ENCODE data around the gene ABHD2.
"Not testable (repeated sequence)": the region's sequence is repeated elsewhere in the genome, so short reads cannot be mapped to it uniquely, and the experiment has no call there.

ABHD2 gene

GRCh38 chr15:89083246-89083645, 5.0 kb upstream of the ABHD2 start:
- TF ChIP-seq CTCF (IDR thresholded peaks at IDR 0.05; ENCODE audit: low read depth, low read length) = no peak
- TF ChIP-seq EZH2phosphoT487 (IDR thresholded peaks at IDR 0.05; ENCODE audit: low read depth) = no peak
- no peaks in the 10 kb centered on the region for H4K20me1 ChIP-seq (ENCODE audit: insufficient read depth, low read length)
- H3K4me3 ChIP-seq (ENCODE audit: low read length) = no peak overlapping the region
- H3K4me2 ChIP-seq (ENCODE audit: low read length) = no peak overlapping the region
- no peak overlapping the region for H3K9ac ChIP-seq (ENCODE audit: low read length)
- no peaks in the 10 kb centered on the region for H3K79me2 ChIP-seq (ENCODE audit: low read length)
- H3K4me1 ChIP-seq (ENCODE audit: low read length) = peaks cover 6% of the 10 kb centered on the region
- no peak overlapping the region for H3K27ac ChIP-seq (ENCODE audit: low read length)
- H3K9me3 ChIP-seq (ENCODE audit: insufficient read depth, low read length) = no peaks in the 10 kb centered on the region
- H2AFZ ChIP-seq (ENCODE audit: low read depth, low read length) = no peak overlapping the region
- no peaks in the 10 kb centered on the region for H3K36me3 ChIP-seq (replicated peaks; ENCODE audit: low read depth, low read length)
- H3K27me3 ChIP-seq (ENCODE audit: low read depth, low read length) = peaks cover 17% of the 10 kb centered on the region

- H3K79me2 ChIP-seq (ENCODE audit: low read length) = peaks cover 11% of the 10 kb centered on the region; the same call in 1 of the 2 replicates
- no peaks in the 10 kb centered on the region for H3K36me3 ChIP-seq (replicated peaks; ENCODE audit: low read depth, low read length)
- H4K20me1 ChIP-seq (ENCODE audit: insufficient read depth, low read length) = no peaks in the 10 kb centered on the region
- H3K4me2 ChIP-seq (ENCODE audit: low read length) = no peak overlapping the region
- no peak overlapping the region for H3K9ac ChIP-seq (ENCODE audit: low read length)
- H3K4me3 ChIP-seq (ENCODE audit: low read length) = no peak overlapping the region
- no peaks in the 10 kb centered on the region for H3K9me3 ChIP-seq (ENCODE audit: insufficient read depth, low read length)
- H3K4me1 ChIP-seq (ENCODE audit: low read length) = peaks cover 20% of the 10 kb centered on the region
- H3K27me3 ChIP-seq (ENCODE audit: low read depth, low read length) = no peaks in the 10 kb centered on the region
- TF ChIP-seq CTCF (IDR thresholded peaks at IDR 0.05; ENCODE audit: low read depth, low read length) (no peak), EZH2phosphoT487 (IDR thresholded peaks at IDR 0.05; ENCODE audit: low read depth) (no peak)
- no peak overlapping the region for H3K27ac ChIP-seq (ENCODE audit: low read length)
- no peak overlapping the region for H2AFZ ChIP-seq (ENCODE audit: low read depth, low read length)
Observed at GRCh38 chr15:89085289-89085926, 2.8 kb upstream of the ABHD2 start.

GRCh38 chr15:89085933-89086332, 2.3 kb upstream of the ABHD2 start:
- Histone ChIP-seq H3K79me2 (ENCODE audit: low read length) (peaks cover 11% of the 10 kb centered on the region; the same call in 1 of the 2 replicates), H3K4me1 (ENCODE audit: low read length) (peaks cover 25% of the 10 kb centered on the region)
- H4K20me1 ChIP-seq (ENCODE audit: insufficient read depth, low read length); H2AFZ ChIP-seq (ENCODE audit: low read depth, low read length); H3K36me3 ChIP-seq (replicated peaks; ENCODE audit: low read depth, low read length); H3K4me3 ChIP-seq (ENCODE audit: low read length); H3K27ac ChIP-seq (ENCODE audit: low read length); H3K27me3 ChIP-seq (ENCODE audit: low read depth, low read length); H3K9me3 ChIP-seq (ENCODE audit: insufficient read depth, low read length); H3K4me2 ChIP-seq (ENCODE audit: low read length); H3K9ac ChIP-seq (ENCODE audit: low read length): not testable (repeated sequence)

- H3K79me2 ChIP-seq (ENCODE audit: low read length) = peaks cover 16% of the 10 kb centered on the region
- not testable (repeated sequence) for H3K4me3 ChIP-seq (ENCODE audit: low read length); H4K20me1 ChIP-seq (ENCODE audit: insufficient read depth, low read length); H3K36me3 ChIP-seq (replicated peaks; ENCODE audit: low read depth, low read length); H3K4me2 ChIP-seq (ENCODE audit: low read length); H3K9ac ChIP-seq (ENCODE audit: low read length); H3K9me3 ChIP-seq (ENCODE audit: insufficient read depth, low read length); H3K27me3 ChIP-seq (ENCODE audit: low read depth, low read length); H2AFZ ChIP-seq (ENCODE audit: low read depth, low read length); H3K27ac ChIP-seq (ENCODE audit: low read length)
- peaks cover 30% of the 10 kb centered on the region for H3K4me1 ChIP-seq (ENCODE audit: low read length)
Observed at GRCh38 chr15:89086390-89086789, 1.9 kb upstream of the ABHD2 start.

GRCh38 chr15:89087161-89087829, 961 bp upstream of the ABHD2 start:
- Histone ChIP-seq H3K27me3 (ENCODE audit: low read depth, low read length) (no peaks in the 10 kb centered on the region), H3K36me3 (replicated peaks; ENCODE audit: low read depth, low read length) (no peaks in the 10 kb centered on the region), H3K4me1 (ENCODE audit: low read length) (peaks cover 38% of the 10 kb centered on the region), H3K4me3 (ENCODE audit: low read length) (peak overlapping the region; percentile 86), H3K9me3 (ENCODE audit: insufficient read depth, low read length) (no peaks in the 10 kb centered on the region), H3K4me2 (ENCODE audit: low read length) (peak overlapping the region; percentile 94), H2AFZ (ENCODE audit: low read depth, low read length) (peak overlapping the region; percentile 62), H4K20me1 (ENCODE audit: insufficient read depth, low read length) (no peaks in the 10 kb centered on the region), H3K9ac (ENCODE audit: low read length) (peak overlapping the region; percentile 63), H3K27ac (ENCODE audit: low read length) (no peak overlapping the region), H3K79me2 (ENCODE audit: low read length) (peaks cover 24% of the 10 kb centered on the region)
- TF ChIP-seq CTCF (IDR thresholded peaks at IDR 0.05; ENCODE audit: low read depth, low read length) (no peak), EZH2phosphoT487 (IDR thresholded peaks at IDR 0.05; ENCODE audit: low read depth) (no peak)

Measured in OCI-LY3 (cell line).